Trophoblast cell (in vitro differentiated cells and primary cell): ENCODE data around the gene RIPK1.

ENCODE experiments used
- DNase-seq, 2 donors: peaks; one replicate each; pipeline ENCODE4 v3.0.0-alpha.2; 2016
- H2AFZ ChIP-seq: 2 replicates; pipeline ENCODE4 v1.6.1; 2013; ENCODE audit warnings: low read length, moderate library complexity, mild to moderate bottlenecking; ENCODE audit not compliant: insufficient read depth, poor library complexity
- H2AK5ac ChIP-seq: 2 replicates; pipeline ENCODE4 v1.6.1; 2013; ENCODE audit warnings: mild to moderate bottlenecking, low read length
- H2BK120ac ChIP-seq: 2 replicates; pipeline ENCODE4 v1.6.1; 2013; ENCODE audit warnings: low read length, mild to moderate bottlenecking, moderate library complexity; ENCODE audit not compliant: insufficient read depth, poor library complexity
- H2BK12ac ChIP-seq: 2 replicates; pipeline ENCODE4 v1.6.1; 2013; ENCODE audit warnings: mild to moderate bottlenecking, low read length, moderate library complexity
- H2BK5ac ChIP-seq: 2 replicates; pipeline ENCODE4 v1.6.1; 2013; ENCODE audit warnings: low read length, low read depth, moderate library complexity, mild to moderate bottlenecking; ENCODE audit not compliant: poor library complexity
- H3K14ac ChIP-seq: 2 replicates; pipeline ENCODE4 v1.6.1; 2013; ENCODE audit warnings: mild to moderate bottlenecking, low read length
- H3K18ac ChIP-seq: 2 replicates; pipeline ENCODE4 v1.6.1; 2013; ENCODE audit warnings: mild to moderate bottlenecking, low read length
- H3K23ac ChIP-seq: 2 replicates; pipeline ENCODE4 v1.6.1; 2013; ENCODE audit warnings: low read length
- H3K27ac ChIP-seq: 2 replicates; pipeline ENCODE4 v1.5.1; 2013; ENCODE audit warnings: low read depth, mild to moderate bottlenecking, inconsistent platforms, low read length, moderate library complexity
- H3K27me3 ChIP-seq: 2 replicates; pipeline ENCODE4 v1.6.1; 2013; ENCODE audit warnings: inconsistent platforms, mild to moderate bottlenecking, low read length, moderate library complexity; ENCODE audit not compliant: insufficient read depth
- H3K36me3 ChIP-seq, 2 experiments: 1 replicate in 1 of 2; 2 replicates in 1 of 2; pipeline ENCODE4 v1.6.1; 2013; ENCODE audit warnings: low read length in 2 of 2, mild to moderate bottlenecking in 2 of 2, moderate library complexity in 1 of 2; ENCODE audit not compliant: insufficient read depth in 2 of 2, control insufficient read depth in 1 of 2
- H3K4ac ChIP-seq: 2 replicates; pipeline ENCODE4 v1.6.1; 2013; ENCODE audit warnings: low read depth, mild to moderate bottlenecking, low read length, moderate library complexity
- H3K4me1 ChIP-seq, 2 experiments: 1 replicate in 1 of 2; 2 replicates in 1 of 2; pipeline ENCODE4 v1.6.1; 2013; ENCODE audit warnings: low read length in 2 of 2, mild to moderate bottlenecking in 2 of 2, moderate library complexity in 1 of 2; ENCODE audit not compliant: insufficient read depth in 2 of 2, control insufficient read depth in 1 of 2
- H3K4me2 ChIP-seq: 2 replicates; pipeline ENCODE4 v1.6.1; 2013; ENCODE audit warnings: inconsistent platforms, mild to moderate bottlenecking, low read length, moderate library complexity
- H3K4me3 ChIP-seq: 2 replicates; pipeline ENCODE4 v1.5.1; 2013; ENCODE audit warnings: mild to moderate bottlenecking, low read depth, low read length, inconsistent platforms
- H3K79me1 ChIP-seq: one replicate; pipeline ENCODE4 v1.6.1; 2013; ENCODE audit warnings: low read length
- H3K79me2 ChIP-seq: 2 replicates; pipeline ENCODE4 v1.6.1; 2013; ENCODE audit warnings: low read length, mild to moderate bottlenecking; ENCODE audit not compliant: control insufficient read depth, insufficient read depth, poor library complexity
- H3K9ac ChIP-seq: 2 replicates; pipeline ENCODE4 v1.6.1; 2013; ENCODE audit warnings: mild to moderate bottlenecking, low read length
- H3K9me3 ChIP-seq: 2 replicates; pipeline ENCODE4 v1.6.1; 2013; ENCODE audit warnings: low read depth, mild to moderate bottlenecking, control low read depth, inconsistent platforms, low read length; ENCODE audit not compliant: insufficient read depth
- H4K12ac ChIP-seq: 2 replicates; pipeline ENCODE4 v1.6.1; 2013; ENCODE audit warnings: low read depth, mild to moderate bottlenecking, low read length, moderate library complexity
- H4K8ac ChIP-seq: 2 replicates; pipeline ENCODE4 v1.6.1; 2013; ENCODE audit warnings: low read depth, mild to moderate bottlenecking, low read length, moderate library complexity
- H4K91ac ChIP-seq: one replicate; pipeline ENCODE4 v1.6.1; 2013; ENCODE audit warnings: low read depth, mild to moderate bottlenecking, low read length, moderate library complexity
- WGBS: extraction: QIAGEN DNeasy Blood & Tissue Kit; methylation state at CpG from one replicate; pipeline ENCODE4 v1.1.7; 2013; ENCODE audit warnings: missing lambda C conversion rate; ENCODE audit not compliant: insufficient read length, insufficient coverage; ENCODE audit errors: extremely low coverage; 5-methylcytosine and 5-hydroxymethylcytosine counted together

Gene RIPK1

DNA sequence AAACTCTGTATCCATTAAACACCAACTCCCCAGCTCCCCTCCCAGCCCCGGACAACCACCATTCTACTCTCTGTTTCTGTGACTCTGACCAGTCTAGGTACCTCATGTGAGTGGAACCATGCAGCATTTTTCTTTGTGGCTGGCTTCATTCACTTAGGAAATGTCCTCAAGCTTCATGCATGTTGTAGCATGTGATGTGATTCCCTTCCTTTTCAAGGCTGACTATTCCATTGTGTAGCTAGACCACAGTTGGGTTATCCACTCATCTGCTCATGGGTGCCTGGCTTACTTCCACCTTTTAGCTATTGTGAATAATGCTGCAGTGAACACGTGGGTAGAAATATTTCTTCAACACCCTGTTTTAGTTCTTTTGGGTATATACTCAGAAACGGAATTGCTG, 41.5 kb downstream of the RIPK1 start:
- Histone ChIP-seq H3K27me3 (no peaks in the 10 kb centered on the region), H3K4me1 (no peaks in the 10 kb centered on the region), H2AK5ac (no peak overlapping the region), H3K79me2 (no peaks in the 10 kb centered on the region), H3K36me3 (peaks cover 38 to 53% of the 10 kb centered on the region in 2 experiments), H4K91ac (no peak overlapping the region), H3K4me2 (no peak overlapping the region), H3K9me3 (no peaks in the 10 kb centered on the region), H2BK120ac (no peak overlapping the region), H3K4me3 (no peak overlapping the region), H4K12ac (no peak overlapping the region), H2AFZ (no peak overlapping the region), H2BK12ac (no peak overlapping the region), H3K79me1 (no peaks in the 10 kb centered on the region), H3K14ac (no peak overlapping the region), H3K9ac (no peak overlapping the region), H3K18ac (no peak overlapping the region), H4K8ac (no peak overlapping the region), H3K23ac (no peak overlapping the region), H3K4ac (no peak overlapping the region), H3K27ac (no peak overlapping the region), H2BK5ac (no peak overlapping the region)
- DNase-seq, result no peak
- WGBS, result no CpG with 5 or more reads among the region's 3 CpGs

GRCh38 chr6:3114377-3114776, 46.1 kb downstream of the RIPK1 start:
- Histone ChIP-seq H2BK120ac (no peak overlapping the region), H3K18ac (no peak overlapping the region), H4K12ac (no peak overlapping the region), H3K9me3 (no peaks in the 10 kb centered on the region), H3K4me2 (no peak overlapping the region), H3K79me1 (peaks cover 6% of the 10 kb centered on the region), H2AK5ac (no peak overlapping the region), H4K91ac (no peak overlapping the region), H3K23ac (no peak overlapping the region), H4K8ac (no peak overlapping the region), H3K4me1 (no peaks in the 10 kb centered on the region), H3K79me2 (peaks cover 8% of the 10 kb centered on the region), H2AFZ (no peak overlapping the region), H3K27ac (no peak overlapping the region), H3K4me3 (no peak overlapping the region), H3K4ac (no peak overlapping the region), H3K9ac (no peak overlapping the region), H3K36me3 (peaks cover 18 to 36% of the 10 kb centered on the region in 2 experiments), H2BK12ac (no peak overlapping the region), H3K27me3 (no peaks in the 10 kb centered on the region), H3K14ac (no peak overlapping the region), H2BK5ac (no peak overlapping the region)
- no peak for DNase-seq
- WGBS, result no CpG with 5 or more reads among the region's 6 CpGs

- H3K9me3 ChIP-seq, result no peaks in the 10 kb centered on the region
- H3K36me3 ChIP-seq, result peaks cover 16 to 24% of the 10 kb centered on the region in 2 experiments
- H3K18ac ChIP-seq, result no peak overlapping the region
- H2BK120ac ChIP-seq, result no peak overlapping the region
- peak overlapping the region; percentile 99 for H3K4me3 ChIP-seq
- no peak overlapping the region for H3K9ac ChIP-seq
- no peak for DNase-seq
- H3K79me1 ChIP-seq, result peaks cover 6% of the 10 kb centered on the region
- H4K12ac ChIP-seq, result peak overlapping the region; percentile 89
- peak overlapping the region; percentile 57 for H3K4me2 ChIP-seq
- no peak overlapping the region for H2AFZ ChIP-seq
- H3K27ac ChIP-seq, result peak overlapping the region; percentile 94
- H3K27me3 ChIP-seq, result no peaks in the 10 kb centered on the region
- H2AK5ac ChIP-seq, result no peak overlapping the region
- no peak overlapping the region for H3K14ac ChIP-seq
- peak overlapping the region; percentile 93 for H4K8ac ChIP-seq
- no peak overlapping the region for H3K23ac ChIP-seq
- peaks cover 0 to 2% of the 10 kb centered on the region in 2 experiments for H3K4me1 ChIP-seq
- WGBS, result no CpG with 5 or more reads among the region's 8 CpGs
- H3K4ac ChIP-seq, result no peak overlapping the region
- peak overlapping the region; percentile 78 for H4K91ac ChIP-seq
- H3K79me2 ChIP-seq, result peaks cover 8% of the 10 kb centered on the region
- no peak overlapping the region for H2BK12ac ChIP-seq
- H2BK5ac ChIP-seq, result no peak overlapping the region
Measured at GRCh38 chr6:3117912-3118352, 49.6 kb downstream of the RIPK1 start.

DNA sequence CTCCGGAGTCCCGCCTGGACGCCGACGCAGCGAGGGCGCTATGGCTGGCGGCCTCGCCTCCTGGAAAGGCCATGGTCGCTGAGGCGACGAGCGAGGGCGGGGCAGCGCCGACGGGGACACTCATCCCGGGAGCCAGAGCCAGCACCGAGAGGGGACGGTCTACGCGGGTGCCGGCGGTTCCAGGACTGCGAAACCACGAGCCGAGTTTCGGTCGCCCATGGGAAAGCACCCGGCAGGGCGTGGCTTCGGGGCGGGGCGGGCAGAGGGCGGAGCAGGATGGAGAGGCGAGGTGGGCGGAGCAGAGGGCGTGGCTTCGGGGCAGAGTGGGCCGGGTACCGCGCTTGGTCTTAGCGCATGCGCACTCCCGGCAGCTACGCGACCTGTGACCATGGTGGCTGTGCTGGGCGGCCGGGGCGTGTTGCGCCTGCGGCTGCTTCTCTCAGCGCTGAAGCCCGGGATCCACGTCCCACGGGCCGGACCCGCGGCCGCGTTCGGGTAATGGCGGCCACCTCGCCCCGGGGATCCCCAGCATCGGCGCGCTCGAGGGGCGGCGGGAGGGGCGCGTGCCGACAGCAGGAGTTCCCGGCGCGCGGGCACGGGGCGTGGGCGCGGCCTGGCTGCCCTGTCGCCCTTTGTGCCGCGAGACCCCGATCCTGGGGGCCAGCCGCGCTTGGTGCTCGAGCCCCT, 50.2 kb downstream of the RIPK1 start, which contains the start of gene BPHL:
TSS of gene BPHL (plus strand) at position 359 of the 687 bp plus-strand sequence. CDS start at position 389, 30 bp downstream.
- Histone ChIP-seq H2BK120ac (peak within 1 kb of the TSS; percentile 93), H4K8ac (peak within 1 kb of the TSS; percentile 93), H3K23ac (no peak within 1 kb of the TSS), H3K9me3 (no peaks in the 10 kb centered on the region), H3K27ac (peak within 1 kb of the TSS; percentile 94), H3K4ac (peak within 1 kb of the TSS; percentile 18), H3K18ac (peak within 1 kb of the TSS; percentile 93), H2BK12ac (no peak within 1 kb of the TSS), H3K4me1 (peaks cover 0 to 2% of the 10 kb centered on the region in 2 experiments), H4K12ac (peak within 1 kb of the TSS; percentile 91), H3K36me3 (peaks cover 11 to 18% of the 10 kb centered on the region in 2 experiments), H3K14ac (peak within 1 kb of the TSS; percentile 93), H3K9ac (peak within 1 kb of the TSS; percentile 83), H2BK5ac (peak within 1 kb of the TSS; percentile 74), H3K4me3 (peak within 1 kb of the TSS; percentile 99), H2AFZ (peak within 1 kb of the TSS; percentile 84), H3K79me1 (peaks cover 6% of the 10 kb centered on the region), H3K27me3 (no peaks in the 10 kb centered on the region), H4K91ac (peak within 1 kb of the TSS; percentile 78), H3K4me2 (peak within 1 kb of the TSS; percentile 79), H2AK5ac (peak within 1 kb of the TSS; percentile 65), H3K79me2 (peaks cover 8% of the 10 kb centered on the region)
- no CpG with 5 or more reads among the region's 89 CpGs for WGBS
- DNase-seq, result peak; percentile 95 to 98
